HFFc6 (cell line): ENCODE data around the gene FBXW4. TPM values are rescaled to one million over a fixed set of nuclear protein-coding genes. Genes with fewer than 3 reads are reported as not detected.

ENCODE experiments used
- DNase-seq: peaks from one replicate; pipeline ENCODE4 v3.0.0-alpha.2; 2018
- H3K27ac Mint-ChIP-seq: 2 replicates; pipeline ENCODE4 v1.8.0; 2020; ENCODE audit warnings: mild to moderate bottlenecking, mixed read lengths
- H3K27me3 Mint-ChIP-seq: 2 replicates; pipeline ENCODE4 v1.8.0; 2021; ENCODE audit warnings: mild to moderate bottlenecking, moderate library complexity, mixed read lengths; ENCODE audit not compliant: insufficient read depth
- H3K36me3 Mint-ChIP-seq: 2 replicates; pipeline ENCODE4 v1.8.0; 2021; ENCODE audit warnings: low read depth, mixed read lengths
- H3K4me1 Mint-ChIP-seq: 2 replicates; pipeline ENCODE4 v1.8.0; 2020; ENCODE audit warnings: low read depth, mixed read lengths
- H3K4me3 Mint-ChIP-seq: 2 replicates; pipeline ENCODE4 v1.8.0; 2020; ENCODE audit warnings: mild to moderate bottlenecking, moderate library complexity, mixed read lengths
- H3K9me3 Mint-ChIP-seq: 2 replicates; pipeline ENCODE4 v1.8.0; 2020; ENCODE audit warnings: mild to moderate bottlenecking, mixed read lengths
- long read RNA-seq: library from polyadenylated mRNA; unstranded; transcript quantifications from one replicate; pipeline ENCODE4 v2.0.0, GENCODE V29; 2019
- total RNA-seq, 6 experiments: library from RNA; stranded (reverse); fragmentation: NEBNext Ultra II Directional; extraction: Animal tissue kit (Norgen Biotek cat#: 25700); gene quantifications; 2 replicates in 1 of 6; 3 replicates in 5 of 6; pipeline ENCODE4 v1.2.3, GENCODE V29; 2021
- TF ChIP-seq, protein P1 (sequence below): fragments of 200-600 bp; sonication (generic); IDR thresholded peaks from 2 replicates; pipeline ENCODE4 v1.5.0; 2021; ENCODE audit warnings: antibody characterized with exemption, mild to moderate bottlenecking

Gene FBXW4, protein sequence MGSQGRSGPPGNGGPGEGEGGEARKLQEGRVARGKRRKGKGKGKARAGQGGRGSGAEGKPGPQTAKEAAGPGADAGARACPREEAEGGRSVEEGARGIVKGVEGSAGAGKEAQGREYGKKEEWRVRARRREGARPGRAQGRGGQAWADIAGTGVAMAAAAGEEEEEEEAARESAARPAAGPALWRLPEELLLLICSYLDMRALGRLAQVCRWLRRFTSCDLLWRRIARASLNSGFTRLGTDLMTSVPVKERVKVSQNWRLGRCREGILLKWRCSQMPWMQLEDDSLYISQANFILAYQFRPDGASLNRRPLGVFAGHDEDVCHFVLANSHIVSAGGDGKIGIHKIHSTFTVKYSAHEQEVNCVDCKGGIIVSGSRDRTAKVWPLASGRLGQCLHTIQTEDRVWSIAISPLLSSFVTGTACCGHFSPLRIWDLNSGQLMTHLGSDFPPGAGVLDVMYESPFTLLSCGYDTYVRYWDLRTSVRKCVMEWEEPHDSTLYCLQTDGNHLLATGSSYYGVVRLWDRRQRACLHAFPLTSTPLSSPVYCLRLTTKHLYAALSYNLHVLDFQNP
- 10 to 100 TPM; 22.9 to 33.3 (median 28.8) TPM for total RNA-seq
- long read RNA-seq, partial matches to known transcripts: 1 of 3 reads
- long read RNA-seq, other reads (novel, unspliced or antisense): 2 of 3 reads

DNA sequence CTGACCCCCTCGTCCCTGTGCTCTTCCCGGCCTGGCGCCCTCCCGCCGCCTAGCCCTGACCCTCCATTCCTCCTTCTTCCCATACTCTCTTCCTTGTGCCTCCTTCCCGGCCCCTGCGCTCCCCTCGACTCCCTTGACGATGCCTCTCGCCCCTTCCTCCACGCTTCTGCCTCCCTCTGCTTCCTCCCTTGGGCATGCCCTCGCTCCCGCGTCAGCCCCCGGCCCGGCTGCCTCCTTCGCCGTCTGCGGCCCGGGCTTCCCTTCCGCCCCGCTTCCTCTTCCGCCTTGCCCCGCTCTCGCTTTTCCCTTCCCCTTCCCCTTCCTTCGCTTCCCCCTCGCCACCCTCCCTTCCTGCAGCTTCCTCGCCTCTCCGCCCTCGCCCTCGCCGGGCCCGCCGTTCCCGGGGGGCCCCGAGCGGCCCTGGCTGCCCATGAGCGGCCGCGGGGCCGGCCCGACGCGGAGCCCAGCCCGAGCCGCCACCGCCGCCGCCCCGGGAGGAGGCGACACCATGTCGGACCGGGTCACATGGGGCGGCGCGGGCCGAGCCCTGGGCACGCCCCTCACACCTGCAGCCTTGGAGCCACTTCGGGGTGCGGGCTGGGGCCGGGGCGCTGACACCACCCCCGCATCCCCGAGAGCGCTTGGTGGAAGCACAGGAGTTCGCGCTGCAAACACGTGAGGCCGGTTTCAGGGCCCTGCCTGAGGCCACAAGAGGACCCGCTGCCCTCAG, at the start of gene FBXW4:
TSS of gene FBXW4 (minus strand) at position 497 of the 730 bp plus-strand sequence. CDS start at position 432, 65 bp downstream.
- Mint-ChIP-seq H3K4me1 (peaks cover 49% of the 10 kb centered on the region), H3K4me3 (peak within 1 kb of the TSS; percentile 97), H3K9me3 (no peaks in the 10 kb centered on the region), H3K36me3 (0 out of 2 replicates have a peak, but pooled peaks cover 7% of the 10 kb centered on the region), H3K27me3 (0 out of 2 replicates have a peak, but pooled peaks cover 2% of the 10 kb centered on the region), H3K27ac (peak within 1 kb of the TSS; percentile 99)
- TF ChIP-seq, protein P1, sequence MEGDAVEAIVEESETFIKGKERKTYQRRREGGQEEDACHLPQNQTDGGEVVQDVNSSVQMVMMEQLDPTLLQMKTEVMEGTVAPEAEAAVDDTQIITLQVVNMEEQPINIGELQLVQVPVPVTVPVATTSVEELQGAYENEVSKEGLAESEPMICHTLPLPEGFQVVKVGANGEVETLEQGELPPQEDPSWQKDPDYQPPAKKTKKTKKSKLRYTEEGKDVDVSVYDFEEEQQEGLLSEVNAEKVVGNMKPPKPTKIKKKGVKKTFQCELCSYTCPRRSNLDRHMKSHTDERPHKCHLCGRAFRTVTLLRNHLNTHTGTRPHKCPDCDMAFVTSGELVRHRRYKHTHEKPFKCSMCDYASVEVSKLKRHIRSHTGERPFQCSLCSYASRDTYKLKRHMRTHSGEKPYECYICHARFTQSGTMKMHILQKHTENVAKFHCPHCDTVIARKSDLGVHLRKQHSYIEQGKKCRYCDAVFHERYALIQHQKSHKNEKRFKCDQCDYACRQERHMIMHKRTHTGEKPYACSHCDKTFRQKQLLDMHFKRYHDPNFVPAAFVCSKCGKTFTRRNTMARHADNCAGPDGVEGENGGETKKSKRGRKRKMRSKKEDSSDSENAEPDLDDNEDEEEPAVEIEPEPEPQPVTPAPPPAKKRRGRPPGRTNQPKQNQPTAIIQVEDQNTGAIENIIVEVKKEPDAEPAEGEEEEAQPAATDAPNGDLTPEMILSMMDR: no peak
- DNase-seq: no peak

DNA sequence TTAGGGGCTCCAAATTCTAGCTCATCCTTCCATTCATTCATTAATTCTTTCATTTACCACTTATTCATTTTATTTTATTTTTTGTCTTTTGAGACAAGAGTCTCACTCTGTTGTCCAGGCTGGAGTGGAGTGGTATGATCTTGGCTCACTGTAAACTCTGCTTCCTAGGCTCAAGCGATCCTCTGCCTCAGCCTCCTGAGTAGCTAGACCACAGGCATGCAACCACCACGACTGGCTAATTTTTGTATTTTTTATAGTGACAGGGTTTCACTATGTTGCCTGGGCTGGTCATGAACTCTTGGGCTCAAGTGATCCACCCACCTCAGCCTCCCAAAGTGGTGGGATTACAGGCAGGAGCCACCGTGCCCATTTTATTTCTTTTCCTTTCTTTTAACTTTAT, 49.3 kb upstream of the FBXW4 start:
- H3K27ac Mint-ChIP-seq: no peak overlapping the region
- TF ChIP-seq, protein P1: no peak
- no peaks in the 10 kb centered on the region for H3K36me3 Mint-ChIP-seq
- no peaks in the 10 kb centered on the region for H3K9me3 Mint-ChIP-seq
- no peak for DNase-seq
- no peak overlapping the region for H3K4me3 Mint-ChIP-seq
- H3K4me1 Mint-ChIP-seq: peaks cover 7% of the 10 kb centered on the region; the same call in 1 of the 2 replicates
- H3K27me3 Mint-ChIP-seq: peaks cover 38% of the 10 kb centered on the region

DNA sequence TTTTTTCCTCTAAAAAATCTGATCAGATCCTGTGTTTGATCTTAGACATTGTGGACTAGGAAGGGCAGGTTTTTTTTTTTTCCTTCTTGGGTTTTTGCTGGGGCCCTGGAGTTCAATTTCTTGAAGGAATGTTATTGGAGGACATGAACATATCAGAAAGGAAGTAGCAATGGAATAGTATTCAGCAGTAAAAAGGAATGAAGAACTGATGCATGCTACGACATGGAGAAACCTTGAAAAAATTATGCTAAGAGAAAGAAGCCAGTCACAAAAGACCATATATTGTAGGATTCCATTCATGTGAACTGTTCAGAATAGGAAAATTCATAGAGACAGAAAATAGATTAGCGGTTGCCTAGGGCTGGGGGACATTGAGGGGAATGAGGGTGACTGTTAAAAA, 47.0 kb upstream of the FBXW4 start:
- Mint-ChIP-seq H3K4me3 (no peak overlapping the region), H3K36me3 (no peaks in the 10 kb centered on the region), H3K27me3 (peaks cover 29% of the 10 kb centered on the region), H3K9me3 (no peaks in the 10 kb centered on the region), H3K4me1 (peaks cover 7% of the 10 kb centered on the region; the same call in 1 of the 2 replicates), H3K27ac (no peak overlapping the region)
- TF ChIP-seq, protein P1: no peak
- DNase-seq: no peak

DNA sequence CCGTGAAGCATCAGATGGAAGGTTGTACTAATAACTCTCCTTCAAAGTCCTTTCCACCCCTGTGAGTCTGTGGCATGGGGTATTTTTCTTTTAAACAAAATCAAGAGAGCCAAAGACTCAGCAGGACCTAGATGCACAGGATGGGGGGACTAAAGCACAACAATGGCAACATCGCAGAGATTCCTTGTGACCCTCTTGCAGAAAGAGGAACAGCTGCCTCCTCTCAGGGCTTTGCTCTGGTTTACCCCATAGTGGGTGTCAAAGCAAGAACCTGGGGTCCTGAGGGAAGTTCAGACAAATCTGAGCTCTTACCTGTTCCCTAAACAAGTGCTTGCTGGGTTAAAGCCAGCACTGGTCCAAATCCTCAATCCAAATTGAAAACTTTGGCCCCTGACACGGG, 41.7 kb upstream of the FBXW4 start:
- no peaks in the 10 kb centered on the region for H3K9me3 Mint-ChIP-seq
- H3K36me3 Mint-ChIP-seq: no peaks in the 10 kb centered on the region
- TF ChIP-seq, protein P1: no peak
- peaks cover 26% of the 10 kb centered on the region for H3K27me3 Mint-ChIP-seq
- no peak overlapping the region for H3K4me3 Mint-ChIP-seq
- no peak for DNase-seq
- no peak overlapping the region for H3K27ac Mint-ChIP-seq
- H3K4me1 Mint-ChIP-seq: no peaks in the 10 kb centered on the region

DNA sequence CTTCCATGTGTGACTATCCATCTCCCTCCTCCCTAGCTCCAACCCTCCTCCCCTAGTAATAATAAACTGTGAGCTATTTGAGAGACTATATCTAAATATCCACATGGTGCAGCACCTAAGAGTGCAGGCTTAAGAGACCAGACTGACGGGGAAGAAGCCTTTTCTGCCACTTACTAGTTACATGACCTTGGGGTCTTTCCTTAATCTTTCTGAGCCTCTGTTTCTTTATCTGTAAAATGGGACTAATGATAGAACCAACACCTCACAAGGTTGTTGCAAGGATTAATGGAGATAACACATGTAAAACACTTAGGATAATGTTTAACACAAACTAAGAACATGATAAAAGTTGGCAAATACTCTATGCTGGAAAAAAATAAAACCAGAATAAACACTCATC, 37.1 kb upstream of the FBXW4 start:
- peaks cover 30% of the 10 kb centered on the region for H3K27me3 Mint-ChIP-seq
- no peak for DNase-seq
- H3K4me3 Mint-ChIP-seq: no peak overlapping the region
- H3K9me3 Mint-ChIP-seq: no peaks in the 10 kb centered on the region
- no peaks in the 10 kb centered on the region for H3K4me1 Mint-ChIP-seq
- TF ChIP-seq, protein P1: no peak
- no peak overlapping the region for H3K27ac Mint-ChIP-seq
- H3K36me3 Mint-ChIP-seq: no peaks in the 10 kb centered on the region
